ENCODE measurements around the gene COPZ2. TPM values are rescaled to one million over a fixed set of nuclear protein-coding genes. Genes with fewer than 3 reads are reported as not detected.

The COPZ2 gene
- total RNA-seq, 4 donors from 2014 or later = 0.91 to 14.5 (median 5.7) TPM

DNA sequence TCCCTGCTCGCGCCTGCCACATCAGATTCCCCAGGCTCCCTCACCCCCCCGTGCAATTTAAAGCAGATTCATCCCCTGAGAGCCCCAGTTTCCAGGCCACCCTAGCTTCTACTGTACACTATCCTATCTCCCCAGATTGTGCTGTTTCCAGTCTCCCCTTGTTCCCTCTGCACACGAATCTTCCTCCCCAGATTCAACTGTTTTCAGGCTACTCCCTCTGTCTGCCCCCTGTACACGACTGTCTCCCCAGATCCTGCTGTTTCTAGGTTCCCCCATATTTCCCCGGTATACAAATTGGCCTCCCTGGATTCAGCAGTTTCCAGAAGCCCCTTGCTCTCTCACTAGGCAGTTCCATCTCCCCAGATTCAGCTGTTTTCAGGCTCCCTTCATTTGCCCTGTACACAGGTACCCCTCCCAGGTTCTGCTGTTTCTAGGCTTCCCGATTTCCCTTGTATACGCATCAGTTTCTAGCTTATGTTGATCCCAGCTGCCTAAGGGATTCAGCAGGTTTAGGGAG, 22.9 kb downstream of the COPZ2 start:
- DNase-seq = no peak
- no peak for TF ChIP-seq POLR2A (IDR thresholded peaks at IDR 0.05)
- TF ChIP-seq, protein P1, sequence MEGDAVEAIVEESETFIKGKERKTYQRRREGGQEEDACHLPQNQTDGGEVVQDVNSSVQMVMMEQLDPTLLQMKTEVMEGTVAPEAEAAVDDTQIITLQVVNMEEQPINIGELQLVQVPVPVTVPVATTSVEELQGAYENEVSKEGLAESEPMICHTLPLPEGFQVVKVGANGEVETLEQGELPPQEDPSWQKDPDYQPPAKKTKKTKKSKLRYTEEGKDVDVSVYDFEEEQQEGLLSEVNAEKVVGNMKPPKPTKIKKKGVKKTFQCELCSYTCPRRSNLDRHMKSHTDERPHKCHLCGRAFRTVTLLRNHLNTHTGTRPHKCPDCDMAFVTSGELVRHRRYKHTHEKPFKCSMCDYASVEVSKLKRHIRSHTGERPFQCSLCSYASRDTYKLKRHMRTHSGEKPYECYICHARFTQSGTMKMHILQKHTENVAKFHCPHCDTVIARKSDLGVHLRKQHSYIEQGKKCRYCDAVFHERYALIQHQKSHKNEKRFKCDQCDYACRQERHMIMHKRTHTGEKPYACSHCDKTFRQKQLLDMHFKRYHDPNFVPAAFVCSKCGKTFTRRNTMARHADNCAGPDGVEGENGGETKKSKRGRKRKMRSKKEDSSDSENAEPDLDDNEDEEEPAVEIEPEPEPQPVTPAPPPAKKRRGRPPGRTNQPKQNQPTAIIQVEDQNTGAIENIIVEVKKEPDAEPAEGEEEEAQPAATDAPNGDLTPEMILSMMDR (IDR thresholded peaks at IDR 0.05) = no peak
- Histone ChIP-seq H3K27me3 (peaks cover 0 to 73% (median 7%) of the 10 kb centered on the region in 4 donors), H3K9me3 (no peaks in the 10 kb centered on the region), H3K27ac (no peak overlapping the region), H3K36me3 (no peaks in the 10 kb centered on the region), H3K4me3 (no peak overlapping the region), H3K4me1 (peaks cover 9 to 15% (median 10%) of the 10 kb centered on the region in 3 donors)
- intact Hi-C loops (cut with DNase I) = loop anchor here (10.0 kb wide), 1 partner anchor 60 kb away; the partner anchor contains the start of gene PRR15L
- WGBS, 2 donors = 68 to 73% methylated on average over 7 to 8 of the region's 8 CpGs

DNA sequence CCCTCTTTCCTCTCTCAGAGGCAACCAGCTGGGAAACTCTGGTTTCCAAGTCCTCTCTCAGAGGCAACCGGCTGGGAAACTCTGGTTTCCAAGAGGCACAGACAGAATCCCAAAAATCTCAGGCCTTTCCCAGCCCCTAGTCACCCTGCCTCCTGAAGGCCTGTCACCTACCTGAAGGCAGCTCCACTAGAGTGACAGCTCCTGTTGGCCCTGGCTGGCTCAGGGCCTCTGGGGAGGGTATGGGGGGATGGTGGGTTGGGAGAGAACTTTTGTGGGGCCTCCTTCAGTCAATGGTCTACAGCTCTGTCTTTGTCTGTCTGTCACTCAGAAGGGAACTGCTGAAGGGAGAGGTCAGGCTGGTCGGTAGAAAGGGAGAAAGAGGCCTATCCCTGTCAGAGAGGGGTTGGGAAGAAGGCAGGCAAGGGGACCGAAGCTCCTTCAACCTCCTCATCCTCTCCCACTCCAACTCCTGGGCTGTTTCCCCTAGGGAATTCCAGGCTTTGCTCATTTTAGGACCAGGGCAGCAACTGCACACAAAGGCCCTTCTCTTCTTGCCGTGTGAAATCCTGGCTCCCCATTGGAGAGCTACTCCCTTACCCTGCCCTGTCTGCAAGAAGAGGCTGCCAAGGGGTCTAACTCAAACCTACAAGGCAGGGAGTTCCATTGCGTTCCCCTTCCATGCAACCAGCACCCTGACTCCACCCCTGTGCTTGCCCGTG, 23.6 kb downstream of the COPZ2 start:
- H3K9me3 ChIP-seq = no peaks in the 10 kb centered on the region
- H3K36me3 ChIP-seq = no peaks in the 10 kb centered on the region
- no peak overlapping the region for H3K27ac ChIP-seq
- H3K4me3 ChIP-seq = no peak overlapping the region
- intact Hi-C loops (cut with DNase I) = loop anchor here (10.0 kb wide), 1 partner anchor 59 kb away; the partner anchor contains the start of gene PRR15L
- peaks cover 0 to 73% (median 7%) of the 10 kb centered on the region in 4 donors for H3K27me3 ChIP-seq
- DNase-seq = no peak
- peaks cover 9 to 15% (median 10%) of the 10 kb centered on the region in 3 donors for H3K4me1 ChIP-seq
- 76 to 82% methylated on average over 5 to 6 of the region's 6 CpGs for WGBS, 2 donors
- no peak for TF ChIP-seq POLR2A (IDR thresholded peaks at IDR 0.05)
- TF ChIP-seq, protein P1 (IDR thresholded peaks at IDR 0.05) = no peak

DNA sequence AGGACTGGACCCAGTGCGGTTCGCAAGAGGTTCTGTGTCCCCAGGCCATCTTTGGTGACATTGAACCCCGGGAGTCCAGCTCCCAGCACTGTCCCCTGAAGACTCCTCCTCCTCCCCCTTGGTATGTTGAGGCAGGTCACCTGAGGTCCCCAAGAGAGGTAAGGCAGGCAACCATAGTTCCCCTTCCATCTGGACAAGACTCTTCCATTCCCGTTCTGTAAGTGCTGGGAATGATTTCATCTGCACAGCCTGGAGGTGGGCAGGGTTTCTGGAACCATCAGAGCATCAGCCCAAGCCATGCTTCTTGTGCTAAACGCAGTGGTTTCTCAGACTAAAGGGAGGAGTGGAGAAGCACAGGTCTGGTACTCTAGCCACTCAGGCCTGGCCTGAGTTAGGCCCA, 24.9 kb downstream of the COPZ2 start:
- no peaks in the 10 kb centered on the region for H3K9me3 ChIP-seq
- intact Hi-C loops (cut with DNase I) = loop anchor here (10.0 kb wide), 1 partner anchor 58 kb away; the partner anchor contains the start of gene PRR15L
- no peak overlapping the region for H3K27ac ChIP-seq
- H3K4me3 ChIP-seq = peak overlapping the region in 1 of 4 donors; percentile 58
- H3K36me3 ChIP-seq = no peaks in the 10 kb centered on the region
- H3K27me3 ChIP-seq = peaks cover 0 to 80% (median 7%) of the 10 kb centered on the region in 4 donors
- WGBS, 2 donors = no CpG with 5 or more reads among the region's 5 CpGs
- TF ChIP-seq, protein P1 (IDR thresholded peaks at IDR 0.05) = no peak
- TF ChIP-seq POLR2A (IDR thresholded peaks at IDR 0.05) = no peak
- H3K4me1 ChIP-seq = peaks cover 9 to 15% (median 10%) of the 10 kb centered on the region in 3 donors
- no peak for DNase-seq

DNA sequence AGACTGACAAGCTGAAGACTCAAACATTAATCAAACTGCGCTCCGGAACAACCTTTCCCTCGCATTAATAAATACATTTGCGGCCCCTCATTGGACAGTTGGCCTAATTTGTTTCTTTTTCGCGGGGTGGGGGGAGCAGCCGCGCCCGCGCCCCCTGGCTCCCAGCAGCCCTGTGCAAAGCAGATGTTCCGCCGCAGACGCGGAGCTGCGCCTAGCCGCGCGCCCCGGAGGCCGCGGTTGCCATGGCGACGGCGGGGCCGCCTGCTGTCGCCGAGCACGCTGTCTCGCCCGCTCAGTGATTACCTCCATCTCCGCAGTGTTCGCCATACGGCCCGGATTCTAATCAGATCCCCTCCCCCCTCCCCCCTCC, 25.5 kb downstream of the COPZ2 start:
- Histone ChIP-seq H3K27ac (no peak overlapping the region), H3K36me3 (no peaks in the 10 kb centered on the region), H3K4me3 (peak overlapping the region in 3 of 4 donors; percentile 19 to 58 (median 38)), H3K9me3 (no peaks in the 10 kb centered on the region), H3K4me1 (peaks cover 9 to 15% (median 10%) of the 10 kb centered on the region in 3 donors), H3K27me3 (peaks cover 0 to 85% (median 7%) of the 10 kb centered on the region in 4 donors)
- TF ChIP-seq, protein P1 (IDR thresholded peaks at IDR 0.05) = no peak
- no peak for TF ChIP-seq POLR2A (IDR thresholded peaks at IDR 0.05)
- intact Hi-C loops (cut with DNase I) = loop anchor here (10.0 kb wide), 1 partner anchor 57 kb away; the partner anchor contains the start of gene PRR15L
- 0% methylated on average over 4 of the region's 34 CpGs for WGBS, 2 donors
- DNase-seq = no peak
